Karpas-422 (cell line): ENCODE data around the gene HNF4A. TPM values are rescaled to one million over a fixed set of nuclear protein-coding genes. Genes with fewer than 3 reads are reported as not detected.
"Not testable (repeated sequence)": the region's sequence is repeated elsewhere in the genome, so short reads cannot be mapped to it uniquely, and the experiment has no call there.

Experiments
- DNase-seq: peaks from one replicate; pipeline ENCODE4 v3.0.0-alpha.2; 2015
- H2AFZ ChIP-seq: fragments of 200-600 bp; sonication (generic); 2 replicates; pipeline ENCODE4 v1.6.1; 2014; ENCODE audit warnings: antibody characterized with exemption, low read length, mixed read lengths
- H3K27ac ChIP-seq: fragments of 200-600 bp; sonication (generic); 2 replicates; pipeline ENCODE4 v1.5.1; 2014; ENCODE audit warnings: mild to moderate bottlenecking, low read length, moderate library complexity
- H3K27me3 ChIP-seq: fragments of 200-600 bp; sonication (generic); 2 replicates; pipeline ENCODE4 v1.6.1; 2014; ENCODE audit warnings: low read length, mixed read lengths
- H3K36me3 ChIP-seq: fragments of 200-600 bp; sonication (generic); 2 replicates; pipeline ENCODE4 v1.6.1; 2014; ENCODE audit warnings: low read length, mixed read lengths; ENCODE audit not compliant: insufficient read depth
- H3K4me1 ChIP-seq: fragments of 200-600 bp; sonication (generic); 2 replicates; pipeline ENCODE4 v1.6.1; 2014; ENCODE audit warnings: mild to moderate bottlenecking, low read length, mixed read lengths
- H3K4me2 ChIP-seq: fragments of 200-600 bp; sonication (generic); 2 replicates; pipeline ENCODE4 v1.6.1; 2014; ENCODE audit warnings: low read length, low read depth, mild to moderate bottlenecking; ENCODE audit not compliant: poor library complexity, severe bottlenecking
- H3K4me3 ChIP-seq: fragments of 200-600 bp; sonication (generic); 2 replicates; pipeline ENCODE4 v1.5.1; 2014; ENCODE audit warnings: mild to moderate bottlenecking, antibody characterized with exemption, low read length, mixed read lengths
- H3K79me2 ChIP-seq: fragments of 200-600 bp; sonication (generic); 2 replicates; pipeline ENCODE4 v1.6.1; 2014; ENCODE audit warnings: mild to moderate bottlenecking, low read length, mixed read lengths
- H3K9ac ChIP-seq: fragments of 200-600 bp; sonication (generic); 2 replicates; pipeline ENCODE4 v1.6.0; 2014; ENCODE audit warnings: low read length
- H3K9me2 ChIP-seq: fragments of 200-600 bp; sonication (generic), shearing (Covaris generic); replicated peaks from 2 replicates; pipeline ENCODE4 v1.6.0; 2014; ENCODE audit warnings: mild to moderate bottlenecking, low read length, moderate library complexity; ENCODE audit not compliant: insufficient read depth
- H3K9me3 ChIP-seq: fragments of 300-700, 200-600 bp; sonication (generic); 2 replicates; pipeline ENCODE4 v1.6.1; 2014; ENCODE audit warnings: low read length, mixed read lengths
- H4K20me1 ChIP-seq: fragments of 200-600 bp; sonication (generic); 2 replicates; pipeline ENCODE4 v1.6.1; 2014; ENCODE audit warnings: mild to moderate bottlenecking, antibody characterized with exemption, low read length, low read depth; ENCODE audit not compliant: insufficient read depth
- total RNA-seq: library from RNA; depleted of rRNA; stranded (reverse); fragments of >200 nt; shearing (Covaris generic); gene quantifications from 2 replicates; pipeline ENCODE4 v1.2.3, GENCODE V29; 2014; ENCODE audit warnings: low replicate concordance

The HNF4A gene
- total RNA-seq, 1 experiment from 2014 or later = not detected

DNA sequence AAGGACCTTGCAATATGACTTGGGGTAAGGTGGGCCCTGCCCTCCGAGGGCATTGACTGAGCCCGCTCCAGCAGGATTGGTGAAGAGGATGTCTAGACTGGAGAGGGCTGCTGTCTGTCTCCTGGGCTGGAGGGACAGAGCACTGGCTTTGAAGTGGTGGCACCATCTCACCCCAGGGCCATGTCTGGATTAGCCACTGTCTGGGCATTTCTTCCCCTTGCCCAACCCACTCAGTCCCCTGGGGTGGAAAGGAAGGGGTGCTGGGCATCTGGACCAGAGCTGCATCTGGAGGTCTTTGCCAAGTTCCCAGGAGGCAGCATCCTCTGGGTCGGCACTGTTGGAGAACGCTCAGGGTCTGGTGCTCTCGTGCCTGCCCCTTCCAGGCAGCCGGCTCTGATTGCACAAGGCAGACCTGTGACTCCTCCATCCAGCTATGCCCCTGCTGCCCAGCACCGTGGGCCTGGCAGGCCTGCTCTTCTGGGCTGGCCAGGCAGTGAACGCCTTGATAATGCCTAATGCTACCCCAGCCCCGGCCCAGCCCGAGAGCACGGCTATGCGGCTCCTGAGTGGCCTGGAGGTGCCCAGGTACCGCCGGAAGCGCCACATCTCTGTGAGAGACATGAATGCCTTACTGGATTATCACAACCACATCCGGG is 18.6 kb upstream of the HNF4A start, which contains the start of gene R3HDML:
TSS of gene R3HDML (plus strand) at position 319 of the 656 bp plus-strand sequence. CDS start at position 434, 115 bp downstream.
- DNase-seq = no peak
- Histone ChIP-seq H2AFZ (no peak within 1 kb of the TSS), H3K9me2 (no peaks in the 10 kb centered on the region), H3K4me3 (no peak within 1 kb of the TSS), H3K27me3 (no peaks in the 10 kb centered on the region), H3K27ac (no peak within 1 kb of the TSS), H3K36me3 (no peaks in the 10 kb centered on the region), H4K20me1 (no peaks in the 10 kb centered on the region), H3K4me1 (no peaks in the 10 kb centered on the region), H3K9ac (no peak within 1 kb of the TSS), H3K9me3 (no peaks in the 10 kb centered on the region), H3K4me2 (no peak within 1 kb of the TSS), H3K79me2 (no peaks in the 10 kb centered on the region)

DNA sequence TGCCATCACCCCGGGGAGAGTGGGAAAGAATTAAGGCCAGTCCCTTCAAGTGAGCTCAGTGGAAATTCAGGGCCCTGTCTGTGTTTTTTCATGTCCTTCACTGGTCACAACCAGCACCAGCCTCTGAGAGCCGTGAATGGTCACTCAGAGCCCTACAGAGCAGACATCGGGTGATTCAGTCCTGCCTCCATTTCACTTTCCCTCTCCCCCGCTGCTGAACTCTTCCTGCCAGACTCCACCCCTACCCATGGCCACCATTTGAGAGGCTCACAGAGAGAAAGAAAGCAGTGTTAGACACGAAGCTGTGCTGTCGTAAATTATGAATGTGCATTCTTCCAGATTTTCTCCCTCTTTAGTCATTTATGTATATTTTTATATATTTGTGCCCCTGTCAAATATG is 13.3 kb upstream of the HNF4A start:
- Histone ChIP-seq H4K20me1 (no peaks in the 10 kb centered on the region), H3K79me2 (no peaks in the 10 kb centered on the region), H3K9me2 (no peaks in the 10 kb centered on the region), H3K36me3 (no peaks in the 10 kb centered on the region), H3K4me1 (no peaks in the 10 kb centered on the region), H3K27me3 (no peaks in the 10 kb centered on the region), H2AFZ (no peak overlapping the region), H3K27ac (no peak overlapping the region), H3K9ac (no peak overlapping the region), H3K4me2 (no peak overlapping the region), H3K9me3 (no peaks in the 10 kb centered on the region), H3K4me3 (no peak overlapping the region)
- no peak for DNase-seq

DNA sequence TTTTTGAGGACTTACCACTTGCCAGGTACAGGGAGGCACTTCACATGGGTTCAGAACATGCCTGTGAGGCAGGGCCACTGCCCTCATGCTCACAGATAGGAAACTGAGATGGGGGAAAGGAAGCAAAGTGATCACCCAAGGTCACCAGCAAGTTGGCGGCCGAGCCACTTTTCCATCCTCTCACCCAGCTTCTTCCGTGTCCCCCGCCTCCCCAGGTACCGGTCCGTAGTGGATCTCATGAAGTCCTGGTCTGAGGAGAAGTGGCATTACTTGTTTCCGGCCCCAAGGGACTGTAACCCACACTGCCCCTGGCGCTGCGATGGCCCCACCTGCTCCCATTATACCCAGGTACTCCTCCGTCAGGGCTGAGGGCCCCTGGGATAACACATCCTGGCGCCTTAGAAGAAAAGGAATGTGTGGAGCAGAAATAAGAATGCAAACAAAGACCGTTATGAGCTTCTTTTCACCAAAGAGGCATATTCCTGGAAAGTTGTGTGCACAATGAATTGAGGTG is 12.3 kb upstream of the HNF4A start:
- no peak overlapping the region for H3K4me3 ChIP-seq
- DNase-seq = no peak
- H3K79me2 ChIP-seq = no peaks in the 10 kb centered on the region
- H3K9me3 ChIP-seq = no peaks in the 10 kb centered on the region
- no peak overlapping the region for H2AFZ ChIP-seq
- no peaks in the 10 kb centered on the region for H3K4me1 ChIP-seq
- no peaks in the 10 kb centered on the region for H3K27me3 ChIP-seq
- no peak overlapping the region for H3K27ac ChIP-seq
- no peak overlapping the region for H3K9ac ChIP-seq
- no peaks in the 10 kb centered on the region for H3K9me2 ChIP-seq
- no peaks in the 10 kb centered on the region for H3K36me3 ChIP-seq
- no peak overlapping the region for H3K4me2 ChIP-seq
- no peaks in the 10 kb centered on the region for H4K20me1 ChIP-seq

DNA sequence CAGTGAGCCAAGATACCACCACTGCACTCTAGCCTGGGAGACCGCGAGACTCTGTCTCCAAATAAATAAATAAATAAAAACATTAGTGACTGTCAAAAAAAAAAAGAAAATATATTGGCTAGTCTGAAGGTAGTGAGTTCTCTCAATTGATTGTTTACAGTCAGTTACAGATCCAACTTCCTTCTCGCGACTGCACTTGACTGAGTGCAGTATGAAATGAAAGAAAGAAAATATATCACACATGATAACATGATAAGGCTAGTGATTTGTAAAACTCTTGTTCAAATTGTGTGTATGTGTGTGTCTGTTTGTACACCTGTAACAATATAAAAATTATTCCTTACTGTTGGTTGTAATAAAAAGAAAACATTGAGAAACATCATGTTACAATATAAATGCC is 10.8 kb upstream of the HNF4A start:
- Histone ChIP-seq H4K20me1 (no peaks in the 10 kb centered on the region), H3K27me3 (no peaks in the 10 kb centered on the region), H3K9me2 (no peaks in the 10 kb centered on the region), H2AFZ (no peak overlapping the region), H3K4me3 (no peak overlapping the region), H3K27ac (no peak overlapping the region), H3K4me2 (no peak overlapping the region), H3K79me2 (no peaks in the 10 kb centered on the region), H3K9ac (no peak overlapping the region), H3K9me3 (no peaks in the 10 kb centered on the region), H3K4me1 (no peaks in the 10 kb centered on the region), H3K36me3 (no peaks in the 10 kb centered on the region)
- DNase-seq = no peak

DNA sequence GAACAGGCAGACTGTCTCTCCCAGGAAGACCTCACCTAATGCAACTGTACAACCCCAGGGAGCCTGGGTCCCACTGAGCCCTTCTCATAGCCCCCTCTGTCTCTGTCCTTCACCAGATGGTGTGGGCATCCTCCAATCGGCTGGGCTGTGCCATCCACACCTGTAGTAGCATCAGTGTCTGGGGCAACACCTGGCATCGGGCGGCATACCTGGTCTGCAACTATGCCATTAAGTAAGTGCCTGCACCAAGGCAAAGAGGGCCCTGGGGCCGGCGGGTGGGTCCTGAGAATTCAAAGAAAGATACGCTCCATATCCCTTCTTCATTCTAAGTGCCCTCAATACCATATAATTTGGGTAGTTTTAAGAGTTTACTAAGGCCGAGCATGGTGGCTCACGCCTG is 10.4 kb upstream of the HNF4A start:
- no peaks in the 10 kb centered on the region for H3K4me1 ChIP-seq
- H3K4me3 ChIP-seq = no peak overlapping the region
- H3K79me2 ChIP-seq = no peaks in the 10 kb centered on the region
- H3K9ac ChIP-seq = no peak overlapping the region
- no peak overlapping the region for H2AFZ ChIP-seq
- H3K27me3 ChIP-seq = no peaks in the 10 kb centered on the region
- H4K20me1 ChIP-seq = no peaks in the 10 kb centered on the region
- no peaks in the 10 kb centered on the region for H3K9me3 ChIP-seq
- no peak overlapping the region for H3K4me2 ChIP-seq
- DNase-seq = no peak
- no peaks in the 10 kb centered on the region for H3K36me3 ChIP-seq
- no peaks in the 10 kb centered on the region for H3K9me2 ChIP-seq
- H3K27ac ChIP-seq = no peak overlapping the region

DNA sequence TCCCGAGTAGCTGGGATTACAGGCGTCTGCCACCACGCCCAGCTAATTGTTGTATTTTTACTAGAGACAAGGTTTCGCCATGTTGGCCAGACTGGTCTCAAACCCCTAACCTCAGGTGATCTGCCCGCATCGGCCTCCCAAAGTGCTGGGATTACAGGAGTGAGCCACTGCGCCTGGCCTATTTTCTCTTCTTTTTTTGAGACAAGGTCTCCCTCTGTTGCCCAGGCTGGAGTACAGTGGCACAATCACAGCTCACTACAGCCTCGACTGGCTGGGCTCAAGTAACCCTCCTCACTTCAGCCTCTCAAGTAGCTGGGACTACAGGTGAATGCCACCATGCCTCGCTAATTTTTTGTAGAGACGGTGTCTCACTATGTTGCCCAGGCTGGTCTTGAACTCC is 9.6 kb upstream of the HNF4A start:
- not testable (repeated sequence) for H3K9ac ChIP-seq, H3K9me2 ChIP-seq, H3K27me3 ChIP-seq, DNase-seq, H3K4me2 ChIP-seq, H3K27ac ChIP-seq, H3K79me2 ChIP-seq, H4K20me1 ChIP-seq, H3K4me3 ChIP-seq, H3K9me3 ChIP-seq, H3K36me3 ChIP-seq, H3K4me1 ChIP-seq, H2AFZ ChIP-seq

DNA sequence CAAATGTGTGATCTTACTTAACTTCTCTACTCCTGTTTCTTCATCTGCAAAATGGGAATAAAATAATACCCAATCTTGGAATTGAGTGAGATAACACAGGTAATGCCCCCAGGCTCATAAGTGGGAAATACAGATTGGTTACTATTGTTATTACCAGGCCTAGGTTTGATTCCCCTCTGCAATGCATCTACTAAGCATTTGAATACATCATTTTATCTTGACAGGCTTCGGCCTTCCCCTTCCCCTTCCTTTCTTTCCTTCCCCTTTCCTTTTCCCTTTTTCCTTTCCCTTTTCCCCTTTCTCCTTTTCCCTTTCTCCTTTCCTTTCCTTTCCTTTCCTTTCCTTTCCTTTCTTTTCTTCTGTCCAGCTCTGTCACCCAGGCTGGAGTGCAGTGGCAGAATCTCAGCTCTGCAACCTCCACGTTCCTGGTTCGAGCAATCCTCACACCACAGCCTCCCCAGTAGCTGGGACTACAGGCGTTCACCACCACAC is 7.3 kb upstream of the HNF4A start:
- Histone ChIP-seq H2AFZ (no peak overlapping the region), H3K36me3 (no peaks in the 10 kb centered on the region), H3K27ac (no peak overlapping the region), H3K9me2 (no peaks in the 10 kb centered on the region), H3K9ac (no peak overlapping the region), H3K27me3 (no peaks in the 10 kb centered on the region), H4K20me1 (no peaks in the 10 kb centered on the region), H3K4me1 (no peaks in the 10 kb centered on the region), H3K79me2 (no peaks in the 10 kb centered on the region), H3K9me3 (no peaks in the 10 kb centered on the region), H3K4me3 (no peak overlapping the region), H3K4me2 (no peak overlapping the region)
- DNase-seq = no peak

DNA sequence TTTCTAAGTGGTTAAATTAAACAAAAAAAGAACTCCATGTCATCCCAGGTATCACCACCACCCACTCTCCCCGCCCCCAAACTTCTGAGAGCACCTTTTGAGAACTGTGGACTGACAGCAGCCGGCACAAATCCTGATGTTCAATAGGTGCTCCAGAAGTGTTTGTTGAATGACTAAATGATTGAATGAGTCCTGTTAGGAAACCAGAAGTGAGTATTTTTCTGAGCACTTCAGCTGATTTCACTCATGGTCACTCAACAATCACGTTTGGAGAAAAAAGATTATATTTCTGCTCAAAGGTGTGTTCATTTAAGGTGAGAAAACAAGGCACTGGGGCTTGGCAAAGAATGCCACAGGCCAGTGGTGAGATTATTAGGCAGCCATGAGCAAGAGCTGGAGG is 6.2 kb upstream of the HNF4A start:
- Histone ChIP-seq H3K27me3 (no peaks in the 10 kb centered on the region), H3K27ac (no peak overlapping the region), H3K9me3 (no peaks in the 10 kb centered on the region), H2AFZ (no peak overlapping the region), H3K4me3 (no peak overlapping the region), H4K20me1 (no peaks in the 10 kb centered on the region), H3K9ac (no peak overlapping the region), H3K4me1 (no peaks in the 10 kb centered on the region), H3K79me2 (no peaks in the 10 kb centered on the region), H3K9me2 (no peaks in the 10 kb centered on the region), H3K4me2 (no peak overlapping the region), H3K36me3 (no peaks in the 10 kb centered on the region)
- no peak for DNase-seq
